Anterior cingulate cortex (tissue), 58 donors: ENCODE data around the gene MAGEA10.
"Not testable (repeated sequence)": the region's sequence is repeated elsewhere in the genome, so short reads cannot be mapped to it uniquely, and the experiment has no call there.

ENCODE experiments used
- DNase-seq, 58 donors: peaks; one replicate each; lab custom pipeline; 2025; lab: John Stamatoyannopoulos, UW

Gene MAGEA10

DNA sequence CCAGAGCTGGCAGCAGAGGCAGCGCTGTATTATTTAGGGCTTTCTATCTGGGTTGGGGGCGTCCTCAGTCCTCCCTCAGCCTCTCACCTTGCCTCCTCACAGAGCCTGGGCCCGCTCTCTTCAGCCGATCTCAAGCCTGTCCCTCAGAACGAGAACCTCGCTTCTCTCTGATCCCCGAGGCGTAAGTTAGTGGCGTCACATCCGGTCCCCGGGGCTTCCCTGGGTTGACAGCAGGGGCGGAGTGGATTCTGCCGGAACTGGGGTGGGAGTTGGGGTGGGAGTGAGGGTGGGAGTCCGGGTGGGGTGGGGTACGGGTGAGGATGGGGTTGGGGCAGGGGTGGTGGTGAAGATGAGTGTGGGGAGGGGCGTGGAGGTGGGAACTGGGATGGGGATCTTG, at the start of gene MAGEA10:
Gene MAGEA10 (minus strand): TSS at position 190 of the 397 bp plus-strand sequence. CDS start 2,957 bp downstream, outside the sequence.
- DNase-seq, result no peak

DNA sequence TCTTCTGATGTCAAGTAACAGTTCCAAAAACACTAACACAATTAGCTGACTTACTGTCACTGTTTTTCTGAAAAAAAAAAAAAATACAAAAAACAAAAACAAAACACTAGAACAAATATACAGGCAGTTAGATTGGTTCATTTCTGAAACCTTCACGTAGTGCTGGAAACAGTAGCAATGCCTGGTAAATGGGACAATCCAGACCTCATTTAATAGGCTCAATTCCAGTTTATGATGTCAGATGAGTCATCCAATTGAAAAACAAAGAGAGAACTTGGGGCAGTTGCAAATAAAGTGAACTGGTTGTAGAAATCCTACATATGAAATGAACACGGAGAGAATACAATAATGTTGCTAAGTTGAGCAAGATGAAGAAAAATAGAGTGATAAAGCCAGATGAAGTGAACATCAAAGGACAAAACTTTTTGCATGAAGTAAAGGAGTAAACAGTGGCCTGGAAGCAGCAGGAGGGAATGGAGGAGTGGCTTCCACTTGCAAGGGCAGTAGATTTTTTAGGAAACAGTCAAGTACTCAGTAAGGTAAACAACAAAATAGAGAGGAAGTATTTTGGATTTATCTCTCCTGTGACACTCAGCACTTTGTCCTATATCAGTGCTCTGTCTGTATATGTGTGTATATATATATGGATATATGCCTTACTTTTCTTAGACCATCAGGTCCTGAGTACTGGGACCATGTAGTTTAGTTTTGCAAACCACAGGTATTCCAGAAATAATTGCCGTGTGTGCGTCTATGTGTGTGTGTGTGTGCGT, 39.3 kb upstream of the MAGEA10 start:
- no peak for DNase-seq

DNA sequence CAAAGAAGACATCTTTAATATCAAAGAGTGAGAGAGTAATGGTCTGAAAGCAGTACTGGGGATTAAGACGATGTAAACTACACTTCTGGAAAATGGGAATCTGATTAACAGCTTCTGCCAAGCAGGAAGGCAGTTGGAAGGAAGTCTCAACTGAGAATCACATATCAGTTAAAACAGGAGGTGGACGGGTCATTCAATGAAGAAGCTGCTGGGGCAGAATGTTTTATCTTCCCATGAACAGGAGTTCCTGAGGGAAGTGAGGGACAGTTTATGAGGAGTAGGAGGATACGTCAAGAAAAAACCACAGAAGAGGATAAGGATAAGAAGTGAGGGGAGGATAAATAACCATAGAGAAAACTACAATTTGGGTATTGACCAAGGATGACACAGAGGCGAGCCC, 38.7 kb upstream of the MAGEA10 start:
- no peak for DNase-seq

DNA sequence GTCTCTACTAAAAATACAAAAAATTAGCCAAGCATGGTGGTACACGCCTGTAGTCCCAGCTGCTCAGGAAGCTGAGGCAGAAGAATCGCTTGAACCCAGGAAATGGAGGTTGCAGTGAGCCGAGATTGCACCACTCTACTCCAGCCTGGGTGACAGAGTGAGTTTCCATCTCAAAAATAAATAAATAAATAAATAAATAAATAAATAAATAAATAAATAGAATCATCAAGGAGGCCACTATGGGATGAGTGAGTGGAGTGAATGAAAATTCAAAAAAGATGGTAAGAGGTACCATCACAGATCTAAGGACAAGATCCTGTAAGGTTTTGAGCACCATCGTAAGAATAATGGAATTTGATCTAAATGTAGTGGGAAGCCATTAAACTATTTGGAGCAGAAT, 37.5 kb upstream of the MAGEA10 start:
- not testable (repeated sequence) for DNase-seq

DNA sequence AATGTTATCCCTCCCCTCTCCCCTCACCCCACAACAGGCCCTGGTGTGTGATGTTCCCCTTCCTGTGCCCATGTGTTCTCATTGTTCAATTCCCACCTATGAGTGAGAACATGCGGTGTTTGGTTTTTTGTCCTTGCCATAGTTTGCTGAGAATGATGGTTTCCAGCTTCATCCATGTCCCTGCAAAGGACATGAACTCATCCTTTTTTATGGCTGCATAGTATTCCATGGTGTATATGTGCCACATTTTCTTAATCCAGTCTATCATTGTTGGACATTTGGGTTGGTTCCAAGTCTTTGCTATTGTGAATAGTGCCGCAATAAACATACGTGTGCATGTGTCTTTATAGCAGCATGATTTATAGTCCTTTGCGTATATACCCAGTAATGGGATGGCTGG, 35.5 kb upstream of the MAGEA10 start:
- DNase-seq, result not testable (repeated sequence)

DNA sequence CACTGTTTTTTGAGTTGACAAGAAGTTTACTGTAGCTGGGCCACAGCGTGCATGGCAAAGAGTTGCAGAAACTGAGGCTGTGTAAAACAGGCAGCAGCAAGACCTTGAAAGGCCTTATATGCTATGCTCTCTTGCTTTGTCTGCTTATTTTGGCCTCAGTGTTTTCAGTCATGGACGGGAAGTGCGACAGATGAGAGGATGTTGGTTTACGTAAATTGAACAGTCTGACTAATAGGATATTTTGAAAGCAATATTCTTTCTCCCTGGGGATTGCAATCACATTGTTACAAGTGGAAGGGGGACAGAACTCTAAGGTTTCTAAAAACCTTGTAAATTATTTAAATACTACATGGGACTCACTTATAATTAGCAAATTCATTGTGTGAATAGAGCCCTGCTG, 32.2 kb upstream of the MAGEA10 start:
- no peak for DNase-seq

DNA sequence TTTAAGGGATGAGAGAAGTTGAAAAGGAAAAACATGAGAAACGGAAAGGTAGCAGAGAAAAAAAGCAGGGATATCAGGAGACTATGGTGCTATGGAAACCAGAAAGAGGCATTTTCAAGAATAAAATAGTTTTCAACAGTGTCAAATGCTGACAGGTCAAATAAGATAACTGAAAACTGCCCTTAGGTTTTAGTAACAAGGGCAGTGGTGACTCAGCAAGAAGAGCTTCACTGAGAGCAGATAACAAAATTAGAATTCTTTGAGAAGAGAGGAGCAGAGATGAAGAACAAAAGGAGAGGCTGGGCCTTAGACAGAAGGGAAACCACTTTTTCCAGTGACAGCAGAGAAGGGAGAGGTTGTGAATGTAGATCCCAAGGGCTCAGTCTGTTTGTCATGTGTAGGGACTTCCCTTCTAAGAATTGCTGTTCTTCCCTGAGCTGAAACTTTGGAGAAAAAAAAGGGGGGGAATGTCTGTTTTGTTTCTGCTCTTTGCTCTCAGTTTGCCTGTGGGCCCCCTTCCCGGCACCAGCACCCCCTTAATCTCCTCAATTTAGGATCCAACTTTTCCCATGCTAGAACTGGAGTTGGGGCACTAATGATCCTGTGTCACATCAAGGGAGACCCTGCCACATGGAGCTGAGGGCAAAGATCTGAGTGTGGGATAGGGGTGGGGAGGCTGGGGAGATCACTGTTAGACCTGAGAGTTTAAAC, 26.8 kb upstream of the MAGEA10 start:
- DNase-seq, result no peak

DNA sequence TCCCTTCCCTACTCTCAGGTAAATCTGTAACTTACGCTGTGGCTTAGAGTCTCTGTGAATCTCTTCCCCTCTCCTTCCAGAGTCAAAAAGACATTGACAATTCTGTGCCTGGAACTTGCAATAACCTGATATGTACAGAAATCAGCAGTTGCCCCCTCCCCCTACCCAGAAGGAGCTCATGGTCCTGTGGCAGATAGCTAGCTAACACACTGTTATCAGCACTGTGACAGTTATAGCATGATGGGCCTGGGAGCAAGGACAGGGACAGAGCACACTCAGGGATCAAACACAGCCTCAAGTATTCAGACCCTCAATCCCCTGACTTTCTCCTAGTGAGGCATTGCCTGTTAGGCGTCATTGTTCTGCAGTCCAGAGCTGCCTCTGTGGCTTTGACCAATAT, 18.7 kb upstream of the MAGEA10 start:
- no peak for DNase-seq

DNA sequence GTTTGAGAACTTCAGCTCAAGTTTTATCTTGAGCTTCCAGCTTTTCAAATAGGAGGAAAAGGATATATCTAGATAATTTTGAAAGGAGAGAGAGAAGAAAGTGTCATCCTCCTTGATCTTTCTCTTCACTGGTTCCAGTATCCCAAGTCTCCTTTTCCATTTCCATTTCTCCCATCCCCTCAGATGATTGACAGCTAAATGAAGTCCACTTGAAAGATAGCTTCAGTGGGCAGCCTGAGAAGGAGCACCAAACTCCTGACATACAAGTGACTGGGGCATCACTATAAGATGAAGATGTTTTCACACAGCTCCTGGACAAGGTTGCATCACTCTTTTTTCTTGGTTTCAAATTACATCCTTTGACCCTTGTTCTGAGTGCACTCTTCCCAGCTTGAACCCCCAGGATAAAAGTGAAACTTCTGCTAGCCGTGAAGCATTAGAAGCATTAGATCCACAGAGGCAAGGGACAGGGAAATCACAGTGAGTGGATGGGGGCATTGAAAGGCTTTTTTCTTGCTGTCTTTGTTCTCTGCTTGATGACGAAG, 17.5 kb upstream of the MAGEA10 start:
- DNase-seq, result no peak

DNA sequence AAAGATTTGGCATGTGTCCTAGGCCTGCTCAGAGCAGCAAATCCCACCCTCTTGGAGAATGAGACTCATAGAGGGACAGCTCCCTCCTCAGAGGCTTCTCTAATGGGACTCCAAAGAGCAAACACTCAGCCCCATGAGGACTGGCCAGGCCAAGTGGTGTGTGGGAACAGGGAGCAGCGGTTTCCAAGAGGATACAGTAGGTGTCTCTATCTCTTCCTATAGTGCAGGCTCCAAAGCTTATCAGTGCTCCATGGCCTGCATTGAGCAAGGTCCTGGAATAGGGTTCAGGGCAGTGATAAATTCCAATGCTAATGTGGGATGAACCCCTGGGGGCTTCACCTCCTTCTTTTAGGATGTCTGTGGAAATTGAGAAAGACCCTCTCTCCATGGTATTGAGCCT, 15.7 kb upstream of the MAGEA10 start:
- no peak for DNase-seq

DNA sequence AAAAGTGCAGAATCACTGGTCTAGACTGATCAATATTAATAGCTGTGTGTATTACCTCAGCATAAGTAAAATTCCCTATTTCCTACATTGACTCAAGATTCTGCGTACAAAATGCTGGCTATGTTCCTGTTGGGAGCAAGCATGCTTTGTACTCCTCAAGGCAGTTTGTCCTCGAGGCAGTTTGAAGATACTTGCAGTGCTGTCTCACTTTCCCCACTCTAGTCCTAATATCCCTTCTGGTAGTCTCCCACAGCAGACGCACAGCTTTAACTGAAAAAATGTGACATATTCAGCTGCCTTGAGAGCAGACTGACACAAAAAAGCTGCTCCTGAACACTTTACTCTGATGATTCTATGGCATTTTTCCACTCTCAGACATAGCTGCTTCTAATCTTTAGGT, 12.9 kb upstream of the MAGEA10 start:
- DNase-seq, result no peak

DNA sequence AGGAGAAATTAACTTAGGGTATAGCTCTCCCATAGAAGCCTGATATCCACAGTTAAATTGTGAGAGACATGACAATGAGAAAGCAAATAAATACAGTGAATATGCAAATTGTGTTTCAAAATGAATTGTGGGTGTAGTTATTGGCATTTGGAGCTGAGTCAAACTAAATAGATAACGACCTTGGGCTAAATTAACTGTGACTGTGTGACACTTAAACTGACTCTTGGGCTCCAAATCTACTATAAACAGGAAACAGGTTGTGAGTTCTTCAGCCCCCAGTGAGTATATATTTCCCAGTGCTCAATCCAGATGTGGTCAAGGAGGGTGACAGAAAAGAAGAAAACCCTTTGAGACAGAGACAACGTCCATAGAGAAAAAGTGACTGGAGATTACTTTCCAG, 11.3 kb upstream of the MAGEA10 start:
- DNase-seq, result no peak

DNA sequence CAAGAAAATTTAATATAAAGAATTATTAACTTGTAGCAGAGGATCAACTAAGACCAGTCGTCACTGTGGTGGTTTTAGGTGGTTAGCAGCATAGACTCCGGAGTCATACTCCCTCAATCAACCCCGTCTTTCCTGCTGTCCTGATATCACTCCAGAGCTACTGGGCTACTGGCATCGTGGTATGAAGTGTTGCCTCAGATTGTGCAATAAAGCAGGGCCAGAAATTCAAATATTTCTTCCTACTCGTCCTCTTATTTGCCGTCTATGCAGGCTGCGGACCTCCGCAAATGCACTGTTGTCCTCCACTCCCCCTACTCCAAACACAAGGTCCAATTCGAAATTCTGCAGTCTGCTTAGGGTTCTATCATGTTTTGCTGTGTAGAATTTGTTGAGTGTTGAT, 1.2 kb upstream of the MAGEA10 start:
- no peak for DNase-seq

DNA sequence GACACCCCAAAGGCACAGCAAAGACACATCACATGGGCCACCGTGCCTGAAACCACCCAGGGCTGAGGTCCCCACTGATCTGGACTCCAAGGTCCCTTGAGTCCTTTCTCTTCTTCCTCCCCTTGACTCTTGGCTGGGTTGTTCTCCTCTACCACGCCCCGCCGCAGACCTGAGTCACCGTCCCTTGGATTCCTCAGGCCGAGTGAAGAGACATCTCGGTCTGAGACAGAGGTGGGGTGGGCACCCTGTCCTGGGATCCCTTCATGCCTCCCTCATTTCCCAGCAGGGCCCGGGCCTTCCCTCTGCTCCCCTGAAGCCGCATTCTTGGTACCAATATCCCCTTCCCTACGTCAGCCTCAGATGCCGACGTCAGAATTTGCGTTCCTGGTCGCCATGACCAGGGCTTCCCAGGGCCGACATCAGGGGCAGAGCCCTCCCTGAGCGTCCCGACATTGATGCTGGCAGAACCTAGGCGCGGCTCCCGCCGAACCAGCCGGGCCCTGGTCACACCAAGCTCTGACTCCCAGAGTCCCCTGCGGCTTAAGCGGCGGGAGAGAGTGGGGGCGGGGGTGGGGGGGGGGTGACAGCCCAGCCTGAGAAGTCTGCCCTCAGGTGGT, 498 bp downstream of the MAGEA10 start:
- DNase-seq, result no peak

DNA sequence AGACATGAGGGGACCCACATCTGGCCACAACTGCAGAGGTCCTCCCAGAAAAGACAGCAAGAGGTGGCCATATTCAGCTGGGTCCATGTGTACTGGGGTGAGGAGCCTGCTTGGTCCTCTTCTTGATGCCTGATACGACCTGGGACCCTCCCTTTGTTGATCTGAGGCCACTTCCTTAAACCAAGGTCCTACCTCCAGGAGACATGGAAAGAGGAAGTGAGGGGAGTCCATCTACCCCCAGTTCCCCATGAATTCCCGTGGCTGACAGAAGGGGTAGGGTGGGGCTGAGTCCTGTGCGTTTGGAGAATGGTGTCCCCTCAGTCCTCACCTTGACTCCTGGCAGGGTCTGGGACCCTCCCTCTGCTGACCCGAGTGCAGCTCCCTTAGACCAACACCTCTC, 2.1 kb downstream of the MAGEA10 start:
- no peak for DNase-seq

DNA sequence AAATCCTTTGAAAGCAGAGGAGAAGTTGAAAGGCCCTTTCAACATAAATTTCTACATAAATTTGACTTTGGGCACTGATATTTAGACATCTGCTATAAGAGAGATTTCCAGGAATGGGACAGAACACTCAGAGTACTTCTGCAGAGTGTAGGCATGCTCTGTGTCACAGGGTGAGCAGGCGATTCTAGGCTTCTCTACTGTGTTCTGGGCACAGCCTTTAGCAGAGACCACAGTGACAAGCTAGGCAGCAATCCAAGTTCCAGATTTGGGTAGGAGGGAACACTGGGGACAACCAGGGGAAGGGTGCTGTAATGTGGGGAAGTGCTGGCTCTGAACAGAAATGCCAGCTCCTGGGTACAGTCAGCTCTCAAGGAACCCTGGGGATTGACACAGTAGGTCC, 6.9 kb downstream of the MAGEA10 start:
- no peak for DNase-seq

DNA sequence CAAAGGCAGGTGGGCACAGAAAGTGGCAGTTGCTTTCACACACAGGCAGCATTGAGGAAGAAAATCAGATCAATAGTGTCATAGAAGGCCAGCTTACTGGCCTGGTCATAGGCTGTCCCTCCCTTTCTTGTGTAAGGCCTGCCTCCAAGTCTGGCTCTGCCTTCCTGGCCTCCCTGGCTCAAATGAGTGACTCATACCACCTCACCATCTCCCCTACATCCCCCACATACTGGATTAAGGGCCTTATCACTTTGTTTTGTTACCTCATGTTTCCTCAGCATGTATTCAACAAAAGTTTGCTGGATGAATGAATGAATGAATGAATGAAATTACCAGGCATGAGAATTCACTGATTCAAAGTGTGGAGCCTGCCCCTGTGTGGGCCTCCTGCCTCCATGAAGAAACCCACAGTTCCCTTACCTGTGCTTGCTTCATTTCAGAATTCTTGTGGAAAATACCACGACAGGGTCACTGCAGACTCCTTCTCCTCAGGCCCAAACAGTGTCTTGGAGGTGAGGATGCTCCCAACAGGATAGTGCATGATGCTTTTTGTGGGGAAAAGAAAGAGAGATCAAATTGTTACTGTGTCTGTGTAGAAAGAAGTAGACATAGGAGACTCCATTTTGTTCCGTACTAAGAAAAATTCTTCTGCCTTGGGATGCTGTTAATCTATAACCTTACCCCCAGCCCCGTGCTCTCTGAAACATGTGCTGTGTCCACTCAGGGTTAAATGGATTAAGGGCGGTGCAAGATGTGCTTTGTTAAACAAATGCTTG, 9.1 kb downstream of the MAGEA10 start:
- not testable (repeated sequence) for DNase-seq

DNA sequence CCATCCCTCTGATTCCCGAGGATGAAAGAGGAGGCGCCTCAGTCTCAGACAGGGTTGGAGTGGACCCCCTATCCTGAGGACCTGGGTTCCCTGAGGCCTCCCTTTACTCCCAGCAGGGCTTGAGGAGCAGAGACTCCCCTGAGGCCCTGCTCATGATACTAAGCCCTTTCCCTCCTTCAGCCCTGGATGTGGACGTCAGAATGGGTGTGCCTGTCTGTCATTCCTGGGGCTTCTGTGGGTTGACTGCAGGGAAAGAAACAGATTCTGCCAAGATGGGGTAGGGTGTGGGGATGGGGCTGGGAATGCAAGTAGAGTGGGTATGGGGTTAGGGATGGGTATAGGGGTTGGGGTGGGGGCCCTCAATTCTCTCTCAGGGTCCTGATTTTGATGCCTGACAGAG, 21.1 kb downstream of the MAGEA10 start:
- DNase-seq, result no peak

DNA sequence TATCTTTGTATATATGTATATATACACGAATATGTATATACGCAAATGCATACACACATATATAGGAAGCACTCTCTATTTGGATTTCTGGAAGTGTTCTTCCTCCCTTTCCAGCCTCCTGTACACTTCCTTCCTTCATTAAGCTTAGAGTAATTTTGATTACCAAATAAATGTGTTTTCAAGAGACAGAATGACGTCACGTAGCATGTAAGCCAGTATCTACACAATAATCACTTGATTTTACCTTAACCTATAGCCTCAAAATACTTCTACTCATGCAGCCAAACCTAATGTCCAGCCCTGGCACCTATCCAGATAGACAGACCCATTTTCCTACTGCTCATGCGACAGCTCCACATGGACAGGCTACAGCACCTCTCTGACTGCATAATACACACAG, 29.9 kb downstream of the MAGEA10 start:
- DNase-seq, result no peak

DNA sequence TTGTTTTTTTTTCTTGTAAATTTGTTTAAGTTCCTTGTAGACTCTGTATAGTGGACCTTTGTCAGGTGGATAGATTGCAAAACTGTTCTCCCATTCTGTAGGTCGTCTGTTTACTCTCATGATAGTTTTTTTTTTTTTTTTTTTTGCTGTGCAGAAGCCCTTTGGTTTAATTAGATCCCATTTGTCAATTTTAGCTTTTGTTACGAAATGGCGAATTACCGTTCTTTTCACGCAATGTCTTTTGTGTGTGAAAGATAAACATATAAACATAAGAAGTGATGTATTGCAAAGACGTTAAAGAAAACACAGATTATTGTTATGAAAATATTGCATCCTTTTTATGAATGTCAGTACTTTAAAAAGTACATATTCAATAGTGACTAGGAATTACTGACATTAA, 34.5 kb downstream of the MAGEA10 start:
- no peak for DNase-seq

DNA sequence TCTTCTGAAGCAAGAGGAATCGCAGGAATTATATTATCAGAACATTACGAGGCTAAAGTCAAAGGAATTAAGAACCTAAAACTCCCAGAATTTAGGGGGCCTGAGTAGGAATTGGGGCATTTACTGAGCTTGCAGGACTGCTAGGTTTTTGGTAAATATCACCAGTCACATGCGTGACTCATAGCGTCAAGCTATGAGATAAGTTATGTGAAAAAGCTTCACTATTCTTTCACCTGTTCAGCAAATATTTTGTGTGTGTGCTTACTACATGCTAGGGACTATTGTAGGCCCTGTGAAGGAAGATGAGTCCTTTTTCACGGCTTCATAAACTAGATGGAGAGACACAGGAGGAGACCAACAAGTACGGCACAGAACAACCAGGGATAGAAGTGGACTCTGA, 52.2 kb downstream of the MAGEA10 start:
- no peak for DNase-seq
